ENCODE measurements around the gene RHOD.

DNA sequence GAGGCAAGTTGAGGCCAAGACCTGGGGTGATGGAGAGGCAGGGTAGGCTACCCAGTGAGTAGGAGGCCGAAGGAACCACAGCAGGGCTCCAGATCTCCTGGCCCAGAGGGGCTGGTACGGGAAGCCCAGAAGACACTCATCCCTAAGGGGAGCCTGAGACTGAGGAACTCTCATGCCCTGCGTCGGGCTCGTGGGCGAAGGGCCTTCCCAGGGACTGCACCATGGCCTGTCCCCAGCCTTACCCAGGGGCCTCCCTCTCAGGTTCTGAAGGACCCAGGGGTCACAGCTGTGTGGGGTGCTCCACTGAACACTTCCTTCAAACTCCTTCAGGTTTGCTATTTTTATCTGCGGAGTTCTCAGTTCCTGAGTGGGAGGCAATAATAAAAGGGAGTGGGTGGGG, 49.5 kb upstream of the RHOD start:
- TF ChIP-seq GABPA (IDR thresholded peaks at IDR 0.05; ENCODE audit: borderline replicate concordance, insufficient read depth, low read length) (no peak), ASH2L (IDR thresholded peaks at IDR 0.05; ENCODE audit: low read length) (no peak), EZH2 (IDR thresholded peaks at IDR 0.05; ENCODE audit: low read depth, low read length, severe bottlenecking) (no peak), EP300 (IDR thresholded peaks at IDR 0.05; ENCODE audit: borderline replicate concordance in 1 of 2, low read depth in 2 of 2, low read length in 2 of 2) (no peak), RAD21 (IDR thresholded peaks at IDR 0.05 in 1 of 2, conservative IDR thresholded peaks at IDR 0.05 in 1 of 2; ENCODE audit: low read depth in 2 of 2, low read length in 2 of 2) (no peak), CHD2 (IDR thresholded peaks at IDR 0.05; ENCODE audit: low read length) (no peak), SP1 (IDR thresholded peaks at IDR 0.05; ENCODE audit: low read depth, low read length) (no peak)
- TF ChIP-seq, protein P1, sequence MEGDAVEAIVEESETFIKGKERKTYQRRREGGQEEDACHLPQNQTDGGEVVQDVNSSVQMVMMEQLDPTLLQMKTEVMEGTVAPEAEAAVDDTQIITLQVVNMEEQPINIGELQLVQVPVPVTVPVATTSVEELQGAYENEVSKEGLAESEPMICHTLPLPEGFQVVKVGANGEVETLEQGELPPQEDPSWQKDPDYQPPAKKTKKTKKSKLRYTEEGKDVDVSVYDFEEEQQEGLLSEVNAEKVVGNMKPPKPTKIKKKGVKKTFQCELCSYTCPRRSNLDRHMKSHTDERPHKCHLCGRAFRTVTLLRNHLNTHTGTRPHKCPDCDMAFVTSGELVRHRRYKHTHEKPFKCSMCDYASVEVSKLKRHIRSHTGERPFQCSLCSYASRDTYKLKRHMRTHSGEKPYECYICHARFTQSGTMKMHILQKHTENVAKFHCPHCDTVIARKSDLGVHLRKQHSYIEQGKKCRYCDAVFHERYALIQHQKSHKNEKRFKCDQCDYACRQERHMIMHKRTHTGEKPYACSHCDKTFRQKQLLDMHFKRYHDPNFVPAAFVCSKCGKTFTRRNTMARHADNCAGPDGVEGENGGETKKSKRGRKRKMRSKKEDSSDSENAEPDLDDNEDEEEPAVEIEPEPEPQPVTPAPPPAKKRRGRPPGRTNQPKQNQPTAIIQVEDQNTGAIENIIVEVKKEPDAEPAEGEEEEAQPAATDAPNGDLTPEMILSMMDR (IDR thresholded peaks at IDR 0.05; ENCODE audit: control extremely low read depth in 1 of 3, insufficient read depth in 1 of 3, low read depth in 1 of 3, low read length in 3 of 3) = no peak
- TF ChIP-seq, protein P2, sequence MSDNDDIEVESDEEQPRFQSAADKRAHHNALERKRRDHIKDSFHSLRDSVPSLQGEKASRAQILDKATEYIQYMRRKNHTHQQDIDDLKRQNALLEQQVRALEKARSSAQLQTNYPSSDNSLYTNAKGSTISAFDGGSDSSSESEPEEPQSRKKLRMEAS (IDR thresholded peaks at IDR 0.05) = no peak

Data from H1 (cell line).